Islet of Langerhans (tissue), 1 donor: Measurements from ENCODE around the gene NTN4.
"Not testable (repeated sequence)": the region's sequence is repeated elsewhere in the genome, so short reads cannot be mapped to it uniquely, and the experiment has no call there.

Source experiments
- FAIRE-seq: peaks from one replicate; lab custom pipeline; 2011; peaks lifted over from hg19 to GRCh38; lab: Jason Lieb, UNC

The NTN4 gene

DNA sequence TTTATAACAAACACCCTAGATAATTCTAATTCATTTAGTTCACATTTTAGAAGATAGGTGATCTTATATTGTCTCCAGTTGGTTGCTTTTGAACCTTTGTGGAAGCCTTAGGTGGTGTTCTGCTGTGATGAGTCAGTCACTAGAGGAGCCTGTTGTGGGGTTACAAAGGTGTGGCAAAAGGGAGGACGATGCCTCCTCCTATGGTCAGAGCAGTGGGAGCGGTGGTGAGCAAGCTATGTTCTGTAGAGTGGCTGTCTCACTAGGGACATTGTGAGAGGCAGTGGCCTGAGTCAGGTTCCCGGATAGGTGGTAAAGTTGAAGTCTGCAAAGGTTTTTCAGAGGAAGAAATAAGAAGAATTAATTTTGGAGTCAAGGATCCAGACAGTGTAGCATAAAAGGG is 167.7 kb downstream of the NTN4 start:
- FAIRE-seq: no peak

DNA sequence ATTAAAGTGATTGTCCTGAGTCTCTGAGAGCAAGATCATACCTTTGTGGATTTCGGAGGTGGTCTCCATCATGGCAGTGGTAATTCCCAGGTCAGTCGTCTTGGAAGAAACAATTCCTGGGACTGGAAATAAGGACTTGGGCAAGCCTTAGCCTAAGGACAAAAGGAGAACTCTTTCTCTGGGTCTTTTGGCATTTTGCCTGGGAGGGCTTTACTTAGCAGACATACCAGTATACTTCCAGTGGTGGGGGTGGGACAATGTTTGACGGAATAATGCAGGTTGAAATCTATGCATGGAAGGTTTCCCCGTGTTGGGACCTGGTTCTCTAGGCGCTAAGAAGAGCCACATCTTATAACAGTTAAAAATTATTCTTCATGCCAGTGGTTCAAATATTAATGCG is 168.8 kb downstream of the NTN4 start:
- no peak for FAIRE-seq

DNA sequence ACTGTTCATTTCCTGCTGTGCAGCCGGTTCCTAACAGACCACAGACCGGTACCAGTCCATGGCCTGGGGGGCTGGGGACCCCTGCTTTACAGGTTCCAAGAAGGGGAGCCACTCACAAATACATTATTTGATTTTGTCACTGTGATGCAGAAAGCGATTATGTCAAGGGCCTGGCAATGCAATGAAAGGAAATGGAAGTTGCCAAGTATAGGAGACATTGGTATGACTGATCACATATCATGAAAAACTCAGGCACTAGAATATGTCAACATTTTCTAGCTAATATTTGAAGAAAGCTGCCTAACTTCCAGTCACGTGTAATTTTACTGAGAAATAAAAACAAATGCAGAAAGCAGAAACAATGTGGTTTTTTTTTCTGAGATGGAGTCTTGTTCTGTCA is 170.4 kb downstream of the NTN4 start:
- FAIRE-seq: no peak

DNA sequence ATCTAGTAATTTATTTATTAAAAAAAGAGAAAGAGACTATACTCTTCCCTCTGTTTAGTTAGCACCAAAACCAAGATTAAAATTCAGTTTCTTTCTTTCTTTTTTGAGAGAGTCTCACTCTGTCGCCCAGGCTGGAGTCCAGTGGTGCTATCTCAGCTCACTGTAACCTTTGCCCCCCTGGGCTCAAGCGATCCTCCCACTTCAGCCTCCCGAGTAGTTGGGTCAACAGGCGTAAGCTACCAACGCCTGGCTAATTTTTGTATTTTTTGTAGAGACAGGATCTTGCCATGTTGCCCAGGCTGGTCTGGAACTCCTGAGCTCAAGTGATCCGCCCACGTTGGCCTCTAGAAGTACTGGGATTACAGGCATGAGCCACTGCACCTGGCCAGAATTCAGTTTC is 174.1 kb downstream of the NTN4 start:
- not testable (repeated sequence) for FAIRE-seq

DNA sequence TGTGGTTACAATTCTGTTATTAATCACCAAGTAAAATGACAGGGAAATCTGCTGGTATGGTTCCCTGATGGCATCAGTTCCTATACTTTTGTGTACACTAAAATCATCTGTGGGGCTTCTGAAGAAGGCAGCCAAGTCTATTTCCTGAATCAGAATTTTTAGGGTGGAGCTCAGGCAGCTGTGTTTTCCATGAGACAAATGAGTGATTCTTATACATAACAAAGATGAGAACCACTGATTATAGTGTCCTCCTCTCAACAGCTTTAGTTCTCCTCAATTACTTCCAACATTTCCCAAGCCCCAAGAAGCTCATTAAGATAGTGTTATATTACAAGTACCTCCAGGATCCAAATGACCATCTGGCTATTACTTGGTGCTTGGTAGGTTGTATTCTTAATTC is 174.8 kb downstream of the NTN4 start:
- FAIRE-seq: no peak

DNA sequence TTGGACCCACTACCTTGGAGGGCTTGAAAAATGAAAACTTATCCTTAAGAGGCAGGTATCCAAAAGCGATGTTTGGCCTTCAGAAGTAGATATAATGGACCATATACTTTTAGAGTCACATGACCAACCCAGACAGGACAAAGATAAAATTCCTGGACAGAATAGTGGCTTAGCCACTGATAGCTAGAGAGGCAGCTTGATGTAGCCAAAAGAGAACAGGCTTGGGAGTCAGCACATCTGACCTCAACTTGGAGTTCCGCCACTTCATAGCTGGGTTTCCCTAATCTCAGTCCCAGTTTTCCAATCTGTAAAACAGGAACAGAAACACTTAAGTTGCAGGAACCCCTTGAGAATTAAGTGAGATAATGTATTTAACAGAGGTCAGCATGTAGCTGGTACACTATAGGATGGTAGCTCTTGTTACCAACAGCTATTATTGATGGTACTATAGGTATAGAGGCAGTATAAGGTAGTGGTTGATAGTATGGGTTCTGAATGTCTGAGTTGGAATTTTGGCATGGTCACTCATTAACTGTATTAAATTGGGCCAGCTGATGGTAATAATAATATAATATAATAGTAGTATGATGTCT is 176.1 kb downstream of the NTN4 start:
- FAIRE-seq: no peak

DNA sequence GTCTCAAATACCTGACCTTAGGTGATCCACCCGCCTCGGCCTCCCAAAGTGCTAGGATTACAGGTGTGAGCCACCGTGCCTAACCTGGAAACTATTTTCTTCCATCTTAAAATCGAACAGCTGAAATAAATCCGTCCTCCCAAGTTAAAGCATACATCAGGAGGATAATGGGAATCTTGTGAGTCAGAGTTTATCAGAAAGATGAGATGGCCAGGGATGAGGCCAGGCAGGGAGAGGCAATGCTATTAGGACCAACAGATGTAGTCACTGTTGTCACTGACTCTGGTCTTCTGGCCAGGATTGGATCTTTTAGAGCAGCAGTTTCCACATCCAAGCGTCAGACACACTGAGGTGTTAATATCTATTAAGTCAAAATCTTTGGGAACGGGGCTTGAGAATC is 177.5 kb downstream of the NTN4 start:
- no peak for FAIRE-seq

DNA sequence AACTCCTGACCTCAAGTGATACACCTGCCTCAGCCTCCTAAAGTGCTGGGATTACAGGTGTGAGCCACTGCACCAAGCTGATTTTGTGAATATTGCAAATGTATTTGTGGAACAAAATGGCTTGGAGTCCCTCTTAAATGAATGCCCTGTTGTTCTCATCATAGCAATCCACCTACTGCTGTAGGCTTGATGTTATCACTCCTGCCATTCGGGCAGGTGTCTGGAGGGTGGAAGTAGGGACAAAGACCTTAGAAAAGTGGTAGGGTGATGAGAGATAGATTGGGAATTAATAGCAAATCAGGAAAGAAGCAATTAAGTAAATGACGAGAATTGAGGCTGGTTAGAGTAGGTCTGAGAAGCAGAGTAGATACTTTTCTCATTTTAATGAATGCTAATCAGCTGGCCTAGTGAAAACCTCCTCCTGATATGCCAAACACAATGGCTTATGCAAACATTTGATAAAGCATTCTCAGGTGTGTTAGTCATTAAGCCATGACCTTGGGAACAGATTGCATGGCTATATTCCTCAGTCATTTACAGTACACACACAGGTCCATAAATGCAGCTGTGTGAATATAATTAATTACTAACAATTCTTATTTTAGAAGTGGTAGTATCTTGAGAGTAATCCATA is 178.8 kb downstream of the NTN4 start:
- peak; percentile 93 for FAIRE-seq

DNA sequence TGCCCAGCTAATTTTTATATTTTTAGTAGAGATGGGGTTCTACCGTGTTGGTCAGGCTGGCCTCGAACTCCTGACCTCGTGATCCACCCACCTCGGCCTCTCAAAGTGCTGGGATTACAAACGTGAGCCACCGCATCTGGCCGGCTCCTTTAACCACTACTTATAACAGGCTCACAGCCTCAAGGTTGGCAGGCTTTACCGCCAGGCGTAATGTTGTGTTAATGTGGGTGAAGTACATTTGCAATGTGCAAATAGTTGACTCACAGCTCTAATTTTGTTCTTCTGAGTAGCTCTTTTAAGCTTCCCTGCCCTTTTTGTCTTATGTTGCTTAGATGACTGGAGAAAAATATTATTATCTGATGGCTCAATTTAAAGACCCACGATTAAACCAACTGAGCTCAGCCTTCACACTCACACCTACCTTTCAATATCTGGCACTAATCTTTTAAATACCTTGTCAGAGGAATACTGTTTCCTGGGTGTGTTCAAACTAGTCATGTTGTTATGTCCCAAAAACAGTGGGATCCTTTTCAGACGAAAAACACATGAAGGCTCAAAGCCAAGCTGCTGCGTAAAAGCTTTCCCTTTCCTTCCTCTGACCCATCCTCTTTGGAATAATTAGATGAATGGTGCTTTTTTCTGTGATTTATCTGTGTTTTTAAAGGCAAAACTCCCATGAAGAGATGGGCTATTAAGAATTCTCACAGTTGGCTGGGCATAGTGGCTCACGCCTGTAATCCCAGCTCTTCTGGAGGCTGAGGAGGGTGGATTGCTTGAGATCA is 182.1 kb downstream of the NTN4 start:
- FAIRE-seq: peak; percentile 98
